ENCODE data around the gene ADAMTSL3.
"Not testable (repeated sequence)": the region's sequence is repeated elsewhere in the genome, so short reads cannot be mapped to it uniquely, and the experiment has no call there.

Gene ADAMTSL3

DNA sequence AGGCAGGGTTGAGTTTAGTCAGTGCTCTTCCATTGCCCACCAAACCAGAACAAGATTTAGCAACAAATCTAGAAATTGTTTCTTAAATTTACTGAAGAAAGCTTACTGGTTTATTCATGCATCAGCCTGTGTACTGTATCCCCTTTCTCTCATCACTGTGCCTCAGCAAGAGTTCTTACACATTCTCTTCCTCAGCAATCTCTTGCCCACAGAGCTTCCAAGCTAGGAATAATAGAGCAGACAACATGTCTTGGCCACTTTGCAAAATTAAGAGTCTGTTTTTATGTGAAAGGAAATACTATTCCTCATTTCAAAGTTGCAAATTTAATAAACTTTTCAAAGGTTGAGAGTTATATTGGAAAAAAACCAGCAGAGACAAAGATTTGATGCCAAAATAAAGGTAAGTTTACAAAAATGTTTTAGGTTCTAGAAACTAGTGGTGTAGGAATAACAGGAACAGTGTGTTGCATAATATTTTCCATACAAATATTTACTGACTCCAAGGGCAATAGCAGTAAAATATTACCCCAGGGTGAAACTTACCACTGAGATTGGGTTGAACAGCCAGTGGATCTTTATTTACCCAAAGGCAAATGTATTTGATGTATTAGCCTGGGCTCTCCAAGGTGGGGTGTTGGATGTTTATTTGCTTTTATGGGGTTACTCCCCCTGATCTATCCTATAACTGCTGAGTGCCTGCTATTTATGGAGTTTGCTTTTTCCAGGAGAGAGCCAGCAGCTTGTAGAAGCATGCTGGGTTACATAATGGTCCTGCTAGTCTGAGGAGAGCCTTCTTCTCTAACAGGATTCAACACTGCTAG is 276.7 kb downstream of the ADAMTSL3 start:
- no peak for DNase-seq

DNA sequence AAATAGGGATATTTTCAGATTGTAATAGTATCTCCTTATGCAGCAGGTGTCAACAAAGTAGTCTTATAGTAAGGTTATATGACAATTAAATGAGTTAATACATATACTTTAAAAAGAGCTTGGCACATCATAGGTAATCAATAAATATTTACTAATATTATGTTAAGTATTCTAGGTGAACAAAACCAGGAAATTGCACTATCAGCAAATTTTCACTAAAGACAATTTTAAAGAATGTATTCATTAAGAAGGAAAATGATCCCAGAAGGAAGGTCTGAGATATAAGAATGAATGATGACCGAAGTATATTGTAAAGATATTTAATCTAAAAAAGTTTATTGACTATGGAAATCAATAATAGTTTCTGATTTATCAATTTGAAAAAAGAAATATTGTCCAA is 281.9 kb downstream of the ADAMTSL3 start:
- no peak for DNase-seq

DNA sequence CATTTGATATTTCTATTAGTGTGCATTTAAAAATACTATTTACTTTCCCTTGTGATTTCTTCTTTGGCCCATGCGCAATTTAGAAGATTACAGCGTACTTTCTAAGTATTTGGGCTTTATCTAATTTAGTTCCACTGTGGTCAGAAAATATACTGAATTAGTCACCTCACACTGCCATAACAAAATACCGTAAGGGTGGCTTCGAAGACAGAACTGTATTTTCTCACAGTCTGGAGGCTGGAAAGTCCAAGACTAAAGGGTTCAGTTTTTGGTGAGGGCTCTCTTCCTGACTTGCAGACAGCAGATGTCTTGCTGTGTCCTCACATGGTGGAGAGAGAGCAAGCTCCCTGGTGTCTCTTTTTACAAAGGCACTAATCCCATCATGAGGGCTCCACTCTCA is 286.2 kb downstream of the ADAMTSL3 start:
- DNase-seq = no peak

DNA sequence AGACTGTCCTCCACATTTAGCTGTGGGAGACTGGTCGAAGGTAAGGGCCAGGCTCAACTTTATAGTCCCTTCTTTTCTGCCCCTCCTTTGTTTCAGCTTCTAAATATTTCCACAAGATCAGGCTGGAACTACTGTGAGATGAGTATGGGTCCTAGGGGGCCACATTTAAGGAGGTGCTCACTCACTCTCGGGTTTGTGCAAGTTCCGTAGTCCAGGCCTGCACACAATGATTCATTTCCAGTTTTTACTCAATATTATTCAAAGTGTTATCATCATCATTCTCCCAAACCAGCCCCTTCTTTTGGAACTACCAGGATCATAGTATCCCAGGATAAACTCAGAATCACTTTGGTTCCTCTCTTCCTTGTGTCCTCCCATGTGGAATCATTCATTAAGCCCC is 289.1 kb downstream of the ADAMTSL3 start:
- DNase-seq = no peak

DNA sequence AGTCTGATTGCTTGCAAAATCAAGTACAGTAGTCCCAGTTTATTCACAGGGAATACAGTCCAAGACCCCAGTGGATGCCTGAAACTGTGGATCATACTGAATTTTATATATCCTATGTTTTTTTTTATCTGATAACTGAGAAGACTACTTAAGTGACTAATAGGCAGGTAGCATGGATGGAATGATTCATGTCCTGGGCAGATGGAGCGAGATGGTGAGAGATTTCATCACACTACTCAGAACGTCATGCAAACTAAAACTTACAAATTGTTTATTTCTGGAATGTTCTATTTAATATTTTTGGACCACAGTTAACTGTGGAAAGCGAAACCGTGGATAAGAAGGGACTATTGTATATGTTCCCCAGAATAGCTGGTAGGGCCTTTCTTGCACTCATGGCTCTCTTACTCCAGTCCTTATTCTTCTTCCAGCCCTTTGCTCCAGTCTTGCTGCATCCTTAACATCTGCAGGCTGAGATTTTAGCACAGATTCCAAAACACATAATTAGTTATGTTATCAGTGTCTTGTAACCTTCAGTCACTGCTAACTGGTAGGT is 290.0 kb downstream of the ADAMTSL3 start:
- DNase-seq = no peak

DNA sequence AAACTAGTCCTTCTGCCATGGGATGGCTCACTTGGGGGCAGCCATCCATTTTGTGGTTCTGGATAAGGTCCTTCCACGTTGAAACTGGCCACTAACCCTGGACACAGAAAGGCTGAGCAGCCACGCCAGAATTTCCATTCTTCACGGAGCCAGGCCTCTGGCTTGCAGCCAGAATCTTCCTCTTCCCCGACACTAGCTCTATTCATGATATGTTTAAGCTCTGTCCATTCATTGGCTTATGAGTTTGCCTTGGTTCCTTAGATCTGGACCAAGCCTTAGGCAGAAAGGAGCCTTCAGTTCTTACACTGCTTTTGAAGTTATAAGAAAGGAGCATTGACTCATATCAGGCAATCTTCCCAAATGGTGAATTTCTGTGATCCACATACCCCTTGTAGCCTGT is 293.2 kb downstream of the ADAMTSL3 start:
- no peak for DNase-seq

DNA sequence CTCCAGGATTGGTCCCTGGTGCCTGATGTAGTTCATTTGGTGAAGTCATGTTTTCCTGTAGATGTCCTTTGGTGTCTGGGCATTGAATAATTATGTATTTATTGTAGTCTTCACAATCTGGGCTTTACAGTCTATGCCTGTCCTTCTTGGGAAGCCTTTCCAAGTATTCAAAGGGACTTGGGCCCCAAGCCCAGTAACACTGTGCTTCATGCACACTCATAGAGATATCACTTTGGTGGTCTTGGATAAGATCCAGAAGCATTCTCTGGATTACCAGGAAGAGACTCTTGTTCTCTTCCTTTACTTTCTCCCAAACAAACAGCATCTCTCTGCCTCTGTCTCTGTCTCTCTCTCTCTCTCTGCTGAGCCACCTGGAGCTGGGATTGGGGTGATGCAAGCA is 300.6 kb downstream of the ADAMTSL3 start:
- DNase-seq = no peak

DNA sequence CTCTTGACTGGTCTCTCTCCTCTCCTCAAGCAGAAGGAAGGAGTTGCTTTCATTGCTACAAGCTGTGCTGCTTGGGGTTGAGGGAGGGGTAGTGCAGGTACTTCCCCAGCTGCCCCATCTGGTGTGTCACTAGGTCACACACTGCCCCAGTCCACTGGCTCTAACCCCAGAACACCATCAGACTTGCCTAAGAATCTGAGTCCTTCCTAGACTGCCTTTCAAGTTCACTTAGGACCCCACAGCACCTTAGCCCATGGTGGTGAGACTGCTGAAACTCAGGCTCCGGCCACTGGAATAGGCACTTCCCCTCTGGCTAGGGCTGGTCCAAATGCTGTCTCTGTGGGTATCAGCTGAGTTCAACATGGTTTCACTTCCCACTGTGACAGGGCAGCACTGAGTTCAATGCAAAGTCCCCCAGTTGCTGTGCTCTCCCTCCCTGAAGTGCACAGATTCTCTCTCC is 301.9 kb downstream of the ADAMTSL3 start:
- no peak for DNase-seq

DNA sequence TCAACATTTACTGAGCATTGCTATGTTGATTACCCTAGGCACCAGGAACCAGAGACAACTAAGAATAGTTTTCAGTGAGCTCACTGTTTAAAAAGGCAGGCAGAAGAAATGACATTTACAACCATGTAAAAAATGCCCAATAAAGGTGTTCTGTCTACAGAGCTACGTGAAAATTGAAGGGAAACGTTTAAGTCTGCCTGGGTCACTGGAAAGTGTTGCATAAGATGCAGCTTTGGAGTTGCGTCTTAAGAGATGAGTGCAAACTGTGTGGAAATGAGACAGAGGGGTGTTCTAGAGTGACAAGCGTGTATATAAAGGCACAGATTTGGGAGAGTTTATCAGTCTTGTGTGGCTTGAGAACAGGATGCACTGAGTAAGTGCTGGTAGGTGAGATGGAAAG is 303.0 kb downstream of the ADAMTSL3 start:
- no peak for DNase-seq

DNA sequence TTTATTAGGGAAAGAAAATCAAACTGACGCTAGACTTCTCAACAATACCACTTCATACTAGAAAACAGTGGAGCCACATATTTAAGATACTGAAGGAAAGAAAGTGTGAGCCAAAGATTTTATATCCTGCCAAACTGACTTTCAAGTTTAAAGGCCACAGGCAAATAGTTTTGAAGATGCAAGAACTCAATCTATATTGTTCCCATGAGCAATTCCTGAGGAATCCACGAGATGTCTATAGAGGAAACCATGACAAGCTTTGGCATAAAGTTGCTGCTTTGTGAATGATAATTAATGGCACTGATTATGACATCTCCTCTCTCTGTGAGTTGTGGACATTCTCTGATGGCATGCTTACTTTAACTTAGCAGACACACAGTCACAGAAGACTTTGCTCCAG is 305.6 kb downstream of the ADAMTSL3 start:
- DNase-seq = no peak

DNA sequence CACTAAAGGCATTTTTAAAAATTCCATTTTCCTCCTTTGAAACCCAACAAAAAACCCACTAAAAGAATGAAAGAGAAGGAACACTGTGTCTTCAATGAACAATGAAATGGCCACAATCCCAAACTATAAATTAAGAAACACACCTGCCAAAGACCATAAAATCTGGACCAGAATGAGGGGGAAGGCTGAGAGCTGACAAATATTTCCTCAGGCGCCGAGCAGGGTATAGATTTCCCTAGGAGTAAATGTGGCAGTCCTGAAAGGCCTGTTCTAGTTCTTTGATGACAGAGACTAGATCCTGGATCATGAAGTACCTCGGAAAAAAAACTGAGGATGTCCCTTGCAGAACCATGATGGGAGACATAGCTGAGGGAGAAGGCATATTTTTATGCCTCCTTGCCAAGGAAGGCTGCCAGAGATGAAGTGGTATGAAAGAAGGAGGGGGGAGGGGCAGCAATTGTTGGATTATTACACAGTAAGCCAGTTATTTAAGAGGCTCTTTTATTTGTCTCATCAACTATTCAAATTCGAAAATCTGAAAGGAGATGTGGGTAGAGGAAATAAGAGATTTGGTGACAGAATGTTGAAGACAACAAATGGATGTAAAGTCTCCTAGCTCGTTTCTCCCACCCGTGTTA is 306.4 kb downstream of the ADAMTSL3 start:
- no peak for DNase-seq

DNA sequence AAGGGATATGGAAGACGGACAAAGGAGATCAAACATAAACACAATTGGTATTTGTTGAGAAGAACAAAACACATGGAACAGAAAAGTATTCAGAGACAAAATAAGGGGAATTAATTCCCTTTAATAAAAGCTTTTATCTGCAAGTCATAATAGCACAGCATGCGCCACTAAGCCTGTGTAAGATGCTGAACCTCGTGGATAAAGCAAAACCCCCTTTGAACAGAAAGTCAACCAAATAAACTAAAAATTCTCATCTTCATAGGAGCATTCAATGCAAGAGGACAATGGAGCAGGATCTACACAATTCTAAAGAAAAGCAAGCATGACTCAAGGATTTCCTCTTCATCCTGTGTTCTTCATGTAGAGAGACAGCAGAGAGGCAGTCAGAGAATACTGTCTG is 307.4 kb downstream of the ADAMTSL3 start:
- DNase-seq = no peak

DNA sequence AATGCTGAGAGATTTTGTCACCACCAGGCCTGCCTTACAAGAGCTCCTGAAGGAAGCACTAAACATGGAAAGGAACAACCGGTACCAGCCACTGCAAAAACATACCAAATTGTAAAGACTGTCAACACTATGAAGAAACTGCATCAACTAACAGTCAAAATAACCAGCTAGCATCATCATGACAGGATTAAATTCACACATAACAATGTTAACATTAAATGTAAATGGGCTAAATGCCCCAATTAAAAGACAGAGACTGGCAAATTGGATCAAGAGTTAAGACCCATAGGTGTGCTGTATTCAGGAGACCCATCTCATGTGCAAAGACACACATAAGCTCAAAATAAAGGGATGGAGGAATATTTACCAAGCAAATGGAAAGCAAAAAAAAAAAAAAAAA is 311.0 kb downstream of the ADAMTSL3 start:
- DNase-seq = not testable (repeated sequence)

DNA sequence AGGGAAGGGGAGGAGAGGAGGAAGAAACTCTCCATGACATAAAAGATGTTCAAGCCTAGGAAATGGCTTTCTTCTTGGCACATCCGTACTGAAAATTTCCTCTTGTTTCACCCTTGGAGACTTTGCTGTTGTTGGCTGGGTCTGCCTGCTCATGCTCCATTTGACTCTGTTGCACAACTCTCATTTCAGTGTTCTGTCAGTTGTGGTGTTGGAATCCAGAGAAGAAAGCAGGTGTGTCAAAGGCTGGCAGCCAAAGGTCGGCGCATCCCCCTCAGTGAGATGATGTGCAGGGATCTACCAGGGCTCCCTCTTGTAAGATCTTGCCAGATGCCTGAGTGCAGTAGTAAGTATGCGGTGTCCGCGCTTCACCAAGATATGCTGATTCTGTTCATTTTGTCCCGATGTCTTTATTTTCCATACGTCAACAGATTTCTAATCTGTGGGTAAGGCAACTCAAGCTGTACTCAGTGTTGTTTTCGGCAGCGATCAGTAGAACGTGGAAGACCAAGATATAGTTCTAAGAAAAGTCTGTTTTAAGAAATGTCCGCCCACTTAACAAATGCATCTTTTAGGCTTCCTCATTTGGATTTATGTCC is 316.5 kb downstream of the ADAMTSL3 start:
- no peak for DNase-seq

DNA sequence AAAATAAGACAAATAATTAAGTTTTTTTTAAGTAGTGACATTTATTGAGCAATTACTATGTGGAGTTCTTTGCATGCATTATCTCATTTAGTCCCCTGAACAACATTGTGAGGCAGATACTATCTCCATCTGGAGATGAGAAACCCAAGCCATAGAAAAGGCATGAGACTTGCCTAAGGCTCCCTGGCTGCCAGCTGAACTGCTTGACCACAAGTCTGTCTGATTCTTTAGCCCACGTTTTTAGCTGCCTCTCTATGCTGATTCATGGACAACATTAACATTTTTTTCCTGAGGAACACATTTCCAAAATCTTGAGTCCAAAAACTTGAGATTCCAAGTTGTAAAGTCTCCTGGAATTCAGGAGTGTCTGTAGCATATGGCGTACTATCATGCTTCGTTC is 318.1 kb downstream of the ADAMTSL3 start:
- no peak for DNase-seq

DNA sequence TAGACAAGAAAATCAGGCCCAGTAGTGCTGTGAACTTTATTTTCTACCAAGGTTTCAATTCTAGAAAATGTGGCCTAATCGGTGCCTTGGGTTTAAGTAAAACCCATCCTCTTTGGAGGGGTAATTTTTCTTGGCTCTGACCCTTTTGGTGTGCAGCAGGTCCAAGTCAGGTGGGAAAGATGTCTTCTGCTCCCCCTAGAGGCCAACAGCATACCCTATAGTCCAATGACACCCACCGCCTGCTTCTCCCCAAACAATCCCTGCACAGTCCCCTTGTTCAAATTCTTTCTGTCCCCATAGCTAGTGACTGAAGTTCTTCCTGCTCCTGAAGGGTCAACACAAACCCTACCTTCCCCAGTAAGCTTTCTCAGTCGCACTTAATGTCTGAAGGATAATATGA is 319.9 kb downstream of the ADAMTSL3 start:
- DNase-seq = no peak

DNA sequence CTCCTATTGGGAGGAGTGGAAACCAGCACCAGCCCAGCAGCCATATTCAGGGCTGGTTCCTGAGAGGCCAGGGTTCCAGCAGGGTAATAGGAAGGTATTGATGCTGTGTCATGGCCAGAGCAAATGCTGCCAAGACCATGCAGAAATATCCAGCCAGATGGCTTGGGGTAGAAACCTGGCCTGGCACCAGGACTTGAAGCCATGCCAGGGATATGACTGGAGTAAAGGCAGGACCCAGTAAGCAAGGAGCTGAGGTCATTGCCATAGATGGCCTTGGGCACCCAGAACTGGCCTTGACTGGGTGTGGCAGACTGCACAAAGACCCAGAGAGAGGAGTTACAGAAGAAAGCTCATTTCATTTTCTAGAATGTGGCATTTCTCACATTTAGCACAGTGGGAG is 324.1 kb downstream of the ADAMTSL3 start:
- DNase-seq = no peak

DNA sequence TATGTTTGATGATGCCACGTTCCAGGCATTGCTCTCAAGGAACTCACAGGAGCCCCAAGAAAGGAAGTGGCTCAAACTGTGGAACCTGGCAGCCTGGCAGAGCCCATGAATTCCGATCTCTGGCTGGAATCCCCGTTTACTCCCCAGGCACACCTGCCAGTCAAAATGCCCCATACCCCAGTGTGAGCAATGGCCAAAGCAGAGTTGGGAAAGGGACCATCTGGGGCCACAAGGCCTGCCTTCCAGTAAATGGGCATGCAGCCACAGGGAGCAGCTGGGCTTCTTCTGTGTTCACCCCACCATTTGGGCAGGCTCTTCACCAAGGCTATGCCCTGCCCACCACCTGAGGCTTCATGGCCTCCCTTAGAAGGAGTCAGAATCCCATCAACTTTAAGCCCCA is 324.7 kb downstream of the ADAMTSL3 start:
- DNase-seq = no peak

DNA sequence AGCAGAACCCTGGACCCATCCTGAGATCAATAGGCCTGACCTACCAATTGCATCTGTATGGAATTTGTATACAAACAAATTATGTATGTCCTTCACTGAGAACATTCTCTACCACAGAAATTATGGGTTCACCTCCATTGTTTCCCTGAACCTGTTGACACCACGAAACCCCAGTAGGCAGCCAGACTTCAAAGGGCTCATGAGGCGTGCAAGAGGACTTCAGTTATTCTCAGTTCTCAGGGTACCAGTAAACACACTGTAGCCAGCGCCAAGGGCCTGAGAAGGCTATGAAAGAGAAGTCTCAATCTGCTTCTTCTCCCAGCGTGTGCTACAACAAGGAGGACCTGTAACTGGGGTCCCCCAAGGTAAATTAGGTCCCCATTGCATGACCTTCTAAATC is 326.7 kb downstream of the ADAMTSL3 start:
- no peak for DNase-seq

DNA sequence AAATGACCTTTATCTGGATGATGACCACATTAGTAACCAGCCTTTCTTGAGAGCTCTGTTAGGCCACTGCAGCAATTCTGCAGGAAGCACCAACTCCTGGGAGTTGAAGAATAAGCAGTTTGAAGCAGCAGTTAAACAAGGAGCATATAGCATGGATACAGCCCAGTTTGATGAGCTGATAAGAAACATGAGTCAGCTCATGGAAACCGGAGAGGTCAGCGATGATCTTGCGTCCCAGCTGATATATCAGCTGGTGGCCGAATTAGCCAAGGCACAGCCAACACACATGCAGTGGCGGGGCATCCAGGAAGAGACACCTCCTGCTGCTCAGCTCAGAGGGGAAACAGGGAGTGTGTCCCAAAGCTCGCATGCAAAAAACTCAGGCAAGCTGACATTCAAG is 328.8 kb downstream of the ADAMTSL3 start:
- DNase-seq = no peak

DNA sequence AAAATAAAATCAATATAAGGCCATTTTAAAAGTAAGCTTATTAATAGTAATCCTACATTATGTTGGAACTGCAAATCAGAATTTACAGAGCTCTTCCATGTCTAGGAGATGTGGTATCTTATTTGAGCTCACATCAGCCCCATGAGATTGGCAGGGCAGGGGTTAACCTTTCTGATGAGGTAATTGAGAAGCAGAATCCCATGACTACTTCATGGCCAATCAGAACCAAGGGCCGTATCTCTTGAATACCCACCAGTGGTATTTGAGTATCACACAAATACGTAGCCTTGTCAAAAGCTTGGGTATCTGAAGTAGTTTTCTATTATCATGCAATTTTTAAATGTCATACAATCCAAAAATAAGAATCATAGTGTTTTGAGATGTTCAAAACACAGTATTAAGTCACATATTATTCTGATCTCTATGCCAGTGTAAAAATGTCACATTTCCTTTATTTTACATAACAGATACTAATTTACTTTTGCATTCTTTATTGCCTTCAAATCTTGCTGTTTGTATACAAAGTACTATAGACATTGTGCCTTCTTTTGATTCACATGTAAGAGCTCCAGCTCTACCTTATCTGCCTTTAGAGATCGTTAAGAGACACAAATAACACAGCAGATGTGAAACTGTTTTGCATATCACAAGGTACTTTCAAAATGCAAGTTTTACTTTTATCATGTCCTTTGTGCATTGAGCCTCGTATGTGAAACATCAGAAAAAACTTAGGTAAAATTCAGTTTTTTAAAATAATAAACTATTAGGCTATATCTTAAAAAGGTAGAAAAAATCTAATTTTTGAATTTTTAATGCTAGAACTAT is 329.9 kb downstream of the ADAMTSL3 start:
- no peak for DNase-seq

DNA sequence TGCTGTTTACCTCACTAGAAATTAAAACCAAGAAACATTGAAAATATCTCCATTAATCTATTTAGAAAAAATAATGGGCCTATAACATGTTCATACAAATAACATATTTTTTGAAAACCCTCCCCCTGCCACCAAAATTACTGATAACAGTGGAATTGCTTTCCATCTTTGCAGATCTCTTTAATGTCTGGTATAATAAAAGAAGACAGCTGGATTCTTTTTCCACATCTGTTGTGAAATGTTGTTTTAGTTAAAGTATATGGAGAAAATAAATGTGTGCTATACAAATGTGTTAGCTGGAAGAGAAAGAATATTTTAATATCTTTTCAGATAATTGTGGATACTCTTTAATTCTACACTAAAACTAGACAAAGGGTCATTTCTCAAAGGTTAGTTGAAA is 330.7 kb downstream of the ADAMTSL3 start:
- no peak for DNase-seq

DNA sequence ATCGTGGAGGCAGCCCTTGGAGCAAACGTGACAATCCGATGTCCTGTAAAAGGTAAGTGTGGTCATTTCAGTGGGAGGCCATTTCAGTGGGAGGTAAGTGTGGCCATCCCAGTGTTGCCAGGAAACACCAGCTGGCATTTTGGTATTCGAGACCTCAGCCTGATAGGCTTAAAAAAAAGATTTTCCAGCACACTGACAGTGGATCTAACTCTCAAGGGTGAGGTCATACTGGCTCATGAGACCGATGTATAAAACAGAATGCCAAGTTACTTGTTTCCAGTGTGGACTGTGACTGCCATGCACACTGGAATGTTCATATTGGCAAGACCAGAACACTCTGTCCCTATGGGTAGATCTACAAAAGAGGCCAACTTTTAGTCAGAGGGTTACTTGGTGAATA is 337.2 kb downstream of the ADAMTSL3 start:
- no peak for DNase-seq

Data from bone marrow (tissue), 2 donors.